Ascending aorta (tissue), 2 donors: ENCODE results near the gene TGFB3. TPM values are rescaled to one million over a fixed set of nuclear protein-coding genes. Genes with fewer than 3 reads are reported as not detected.
A peak's percentile ranks its signal among the peaks of the same experiment; 100 is the strongest.

ENCODE experiments used
- DNase-seq, 2 donors: peaks; one replicate each; pipeline ENCODE4 v3.0.0-alpha.2; 2019; ENCODE audit warnings: low spot score in 2 of 2
- H3K27ac ChIP-seq, 2 donors: fragments of 200-600 bp; sonication (generic); one replicate each; pipeline ENCODE4 v1.5.1; 2016 to 2017; ENCODE audit warnings: mild to moderate bottlenecking in 1 of 2
- H3K27me3 ChIP-seq: fragments of 200-600 bp; sonication (generic); one replicate; pipeline ENCODE4 v1.5.1; 2017
- H3K36me3 ChIP-seq, 2 donors: fragments of 200-600 bp; sonication (generic); one replicate each; pipeline ENCODE4 v1.5.1; 2016
- H3K4me1 ChIP-seq, 2 donors: fragments of 200-600 bp; sonication (generic); one replicate each; pipeline ENCODE4 v1.5.1; 2016 to 2017; ENCODE audit warnings: mild to moderate bottlenecking in 1 of 2
- H3K4me3 ChIP-seq, 2 donors: fragments of 200-600 bp; sonication (generic); one replicate each; pipeline ENCODE4 v1.5.1; 2016 to 2017; ENCODE audit warnings: mild to moderate bottlenecking in 1 of 2
- H3K9me3 ChIP-seq, 2 donors: fragments of 200-600 bp; sonication (generic); one replicate each; pipeline ENCODE4 v1.5.1; 2016
- intact Hi-C: fragments of 100-400 bp; cut with DNase I; formaldehyde crosslinking; loops from one replicate; pipeline ENCODE4 v1.15.1; 2023
- total RNA-seq: library from RNA; depleted of rRNA; stranded (reverse); fragments of >200 nt; gene quantifications from one replicate; pipeline ENCODE4 v1.1.0, GENCODE V29; 2016
- TF ChIP-seq, protein P1 (sequence below), 3 experiments: fragments of 200-600 bp in 2 of 3; fragments of 450-650 bp in 1 of 3; sonication (generic) in 2 of 3; IDR thresholded peaks; one replicate each; pipeline ENCODE4 v1.5.1; 2016 to 2019; ENCODE audit warnings: antibody characterized with exemption in 3 of 3, mild to moderate bottlenecking in 1 of 3, moderate library complexity in 1 of 3

Gene TGFB3
- total RNA-seq, 1 donor from 2014 or later = 108 TPM

DNA sequence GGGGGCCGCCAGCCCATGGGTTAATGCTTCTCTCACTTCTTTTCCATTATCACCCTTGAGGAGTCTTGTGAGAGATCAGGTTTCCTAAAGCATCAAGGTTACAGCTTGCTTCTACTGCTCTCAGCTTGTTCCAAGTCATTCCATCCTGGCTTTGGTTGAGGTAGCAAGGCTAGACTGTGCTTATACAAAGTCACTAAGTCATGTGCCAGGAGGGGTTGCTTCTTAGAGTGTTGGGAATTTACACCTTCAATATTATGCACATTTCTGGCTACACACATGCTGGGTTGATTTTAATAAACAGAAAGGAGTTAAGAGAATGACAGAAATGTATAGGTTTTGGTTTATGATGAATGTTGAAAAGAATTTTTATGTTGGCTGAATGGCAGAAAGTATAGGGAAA, 25.6 kb upstream of the TGFB3 start:
- no peaks in the 10 kb centered on the region for H3K27me3 ChIP-seq
- no peak overlapping the region for H3K4me3 ChIP-seq
- intact Hi-C loops = no loop called here
- H3K36me3 ChIP-seq = peaks cover 16 to 44% of the 10 kb centered on the region in 2 donors
- TF ChIP-seq, protein P1, sequence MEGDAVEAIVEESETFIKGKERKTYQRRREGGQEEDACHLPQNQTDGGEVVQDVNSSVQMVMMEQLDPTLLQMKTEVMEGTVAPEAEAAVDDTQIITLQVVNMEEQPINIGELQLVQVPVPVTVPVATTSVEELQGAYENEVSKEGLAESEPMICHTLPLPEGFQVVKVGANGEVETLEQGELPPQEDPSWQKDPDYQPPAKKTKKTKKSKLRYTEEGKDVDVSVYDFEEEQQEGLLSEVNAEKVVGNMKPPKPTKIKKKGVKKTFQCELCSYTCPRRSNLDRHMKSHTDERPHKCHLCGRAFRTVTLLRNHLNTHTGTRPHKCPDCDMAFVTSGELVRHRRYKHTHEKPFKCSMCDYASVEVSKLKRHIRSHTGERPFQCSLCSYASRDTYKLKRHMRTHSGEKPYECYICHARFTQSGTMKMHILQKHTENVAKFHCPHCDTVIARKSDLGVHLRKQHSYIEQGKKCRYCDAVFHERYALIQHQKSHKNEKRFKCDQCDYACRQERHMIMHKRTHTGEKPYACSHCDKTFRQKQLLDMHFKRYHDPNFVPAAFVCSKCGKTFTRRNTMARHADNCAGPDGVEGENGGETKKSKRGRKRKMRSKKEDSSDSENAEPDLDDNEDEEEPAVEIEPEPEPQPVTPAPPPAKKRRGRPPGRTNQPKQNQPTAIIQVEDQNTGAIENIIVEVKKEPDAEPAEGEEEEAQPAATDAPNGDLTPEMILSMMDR (IDR thresholded peaks at IDR 0.05) = no peak
- H3K4me1 ChIP-seq = peaks cover 0 to 11% of the 10 kb centered on the region in 2 donors
- H3K27ac ChIP-seq = no peak overlapping the region
- no peak for DNase-seq
- H3K9me3 ChIP-seq = no peaks in the 10 kb centered on the region

GRCh38 chr14:76006253-76006652, 24.5 kb upstream of the TGFB3 start:
- DNase-seq = no peak
- no peaks in the 10 kb centered on the region for H3K27me3 ChIP-seq
- H3K4me1 ChIP-seq = peaks cover 0 to 3% of the 10 kb centered on the region in 2 donors
- H3K36me3 ChIP-seq = peaks cover 16 to 51% of the 10 kb centered on the region in 2 donors
- no peak overlapping the region for H3K27ac ChIP-seq
- intact Hi-C loops = no loop called here
- no peak overlapping the region for H3K4me3 ChIP-seq
- TF ChIP-seq, protein P1 (IDR thresholded peaks at IDR 0.05) = no peak
- no peaks in the 10 kb centered on the region for H3K9me3 ChIP-seq

DNA sequence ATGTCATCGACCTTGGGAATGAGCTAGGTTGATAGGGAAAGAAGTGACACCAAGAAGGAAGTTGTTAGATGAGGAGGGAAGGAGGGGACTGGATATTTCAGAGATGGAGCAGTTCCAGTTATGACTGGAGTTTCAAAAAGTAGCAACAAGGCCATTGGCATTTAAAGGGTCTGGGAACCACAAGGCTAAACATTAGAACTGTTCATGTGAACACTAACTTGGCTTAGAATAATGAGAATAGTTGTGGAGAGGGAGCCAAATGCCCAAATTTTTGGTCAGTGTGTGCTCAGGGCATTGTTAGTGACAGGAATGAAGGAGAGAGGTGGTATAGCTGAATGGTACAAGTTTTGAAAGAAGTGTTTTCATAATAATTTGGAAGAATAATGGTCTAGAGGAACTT, 20.6 kb upstream of the TGFB3 start:
- intact Hi-C loops = no loop called here
- H3K27ac ChIP-seq = peak overlapping the region; percentile 9 to 56
- no peaks in the 10 kb centered on the region for H3K27me3 ChIP-seq
- no peak for DNase-seq
- no peak overlapping the region for H3K4me3 ChIP-seq
- no peaks in the 10 kb centered on the region for H3K9me3 ChIP-seq
- TF ChIP-seq, protein P1 (IDR thresholded peaks at IDR 0.05) = no peak
- H3K4me1 ChIP-seq = peaks cover 0 to 4% of the 10 kb centered on the region in 2 donors
- peaks cover 19 to 55% of the 10 kb centered on the region in 2 donors for H3K36me3 ChIP-seq

DNA sequence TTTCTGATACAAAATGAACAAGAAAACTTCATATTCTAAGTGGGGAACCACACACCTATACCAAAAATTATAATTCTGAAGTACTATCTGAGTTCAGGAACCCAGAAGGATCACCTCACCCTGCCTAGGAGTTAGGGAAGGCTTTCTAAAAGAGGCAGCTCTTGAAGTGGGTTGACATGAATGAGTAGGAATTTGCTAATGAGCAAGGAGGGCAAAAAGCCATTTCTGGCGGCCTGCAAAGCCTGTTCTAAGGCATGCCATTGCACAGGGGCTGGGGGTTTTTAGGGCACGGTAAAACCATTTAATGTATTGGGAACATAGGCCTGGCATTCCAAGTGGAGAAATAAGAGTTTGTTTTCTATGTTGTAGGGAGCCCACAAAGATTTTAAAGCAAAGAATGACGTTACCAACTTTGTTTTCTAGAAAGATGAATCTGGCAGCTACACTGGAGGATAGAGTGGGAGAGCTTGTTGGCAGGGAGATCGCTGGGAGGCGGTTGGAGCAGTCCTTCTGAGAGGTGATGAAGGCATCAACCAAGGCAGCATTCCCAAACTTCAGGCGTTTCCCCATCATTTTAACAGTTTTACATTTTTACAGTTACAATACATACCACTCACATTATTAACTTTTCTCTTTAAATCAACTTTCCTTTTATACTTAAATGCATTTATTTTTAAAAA, 17.9 kb upstream of the TGFB3 start:
- no peak overlapping the region for H3K4me3 ChIP-seq
- peaks cover 3 to 38% of the 10 kb centered on the region in 2 donors for H3K36me3 ChIP-seq
- H3K27me3 ChIP-seq = no peaks in the 10 kb centered on the region
- peaks cover 0 to 7% of the 10 kb centered on the region in 2 donors for H3K4me1 ChIP-seq
- no peak for DNase-seq
- intact Hi-C loops = no loop called here
- H3K27ac ChIP-seq = peak overlapping the region; percentile 58 to 100
- no peaks in the 10 kb centered on the region for H3K9me3 ChIP-seq
- TF ChIP-seq, protein P1 (IDR thresholded peaks at IDR 0.05) = no peak

GRCh38 chr14:75996488-75996887, 14.7 kb upstream of the TGFB3 start:
- TF ChIP-seq, protein P1 (IDR thresholded peaks at IDR 0.05) = no peak
- Histone ChIP-seq H3K27me3 (no peaks in the 10 kb centered on the region), H3K27ac (peak overlapping the region; percentile 87 to 100), H3K36me3 (peaks cover 3 to 21% of the 10 kb centered on the region in 2 donors), H3K9me3 (no peaks in the 10 kb centered on the region), H3K4me3 (no peak overlapping the region), H3K4me1 (peaks cover 6 to 37% of the 10 kb centered on the region in 2 donors)
- DNase-seq = no peak
- intact Hi-C loops = no loop called here
